Activated CD8-positive, alpha-beta memory T cell treated with anti-CD3 and anti-CD28 coated beads for 24 hours (primary cell): ENCODE data around the gene ABCB6.
A peak's percentile ranks its signal among the peaks of the same experiment; 100 is the strongest.

Experiments used
- DNase-seq: peaks from one replicate; pipeline ENCODE4 v3.0.0-alpha.2; 2020

The ABCB6 gene

GRCh38 chr2:219182331-219183150 lies 36.2 kb downstream of the ABCB6 start:
- DNase-seq, result no peak

DNA sequence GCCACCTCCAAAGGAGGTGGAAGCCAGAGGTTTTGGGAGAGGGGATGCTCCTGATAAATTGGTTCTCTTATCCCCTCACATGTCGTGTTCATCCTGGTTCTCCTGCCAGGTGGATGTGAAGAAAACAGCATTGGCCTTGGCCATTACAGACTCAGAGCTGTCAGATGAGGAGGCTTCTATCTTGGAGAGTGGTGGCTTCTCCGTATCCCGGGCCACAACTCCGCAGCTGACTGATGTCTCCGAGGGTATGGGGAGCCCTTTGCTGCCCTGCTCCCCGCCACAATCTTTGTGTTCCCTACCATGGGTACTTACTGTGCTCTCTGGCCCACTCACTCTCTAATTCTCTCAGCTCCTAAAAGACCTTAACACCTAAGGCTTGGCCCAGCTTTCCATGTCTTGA lies 37.2 kb downstream of the ABCB6 start:
- DNase-seq, result no peak

DNA sequence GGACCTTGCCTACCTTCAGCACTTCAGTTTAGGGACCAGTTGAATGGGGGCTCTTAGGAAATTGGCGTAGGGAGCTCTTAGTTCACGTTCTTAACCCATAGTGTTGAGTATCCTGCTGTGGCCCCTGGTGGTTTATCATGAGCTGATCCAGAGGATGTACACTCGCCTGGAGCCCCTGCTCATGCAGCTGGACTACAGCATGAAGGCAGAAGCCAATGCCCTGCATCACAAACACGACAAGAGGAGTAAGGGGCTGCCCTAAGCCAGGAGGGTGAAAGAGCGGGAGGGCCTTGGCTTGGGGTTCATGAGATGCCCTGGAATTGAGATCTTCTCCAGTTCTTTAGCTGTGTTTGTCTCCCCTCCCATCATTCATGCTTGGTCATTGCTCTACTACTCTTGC lies 37.8 kb downstream of the ABCB6 start:
- DNase-seq, result no peak

DNA sequence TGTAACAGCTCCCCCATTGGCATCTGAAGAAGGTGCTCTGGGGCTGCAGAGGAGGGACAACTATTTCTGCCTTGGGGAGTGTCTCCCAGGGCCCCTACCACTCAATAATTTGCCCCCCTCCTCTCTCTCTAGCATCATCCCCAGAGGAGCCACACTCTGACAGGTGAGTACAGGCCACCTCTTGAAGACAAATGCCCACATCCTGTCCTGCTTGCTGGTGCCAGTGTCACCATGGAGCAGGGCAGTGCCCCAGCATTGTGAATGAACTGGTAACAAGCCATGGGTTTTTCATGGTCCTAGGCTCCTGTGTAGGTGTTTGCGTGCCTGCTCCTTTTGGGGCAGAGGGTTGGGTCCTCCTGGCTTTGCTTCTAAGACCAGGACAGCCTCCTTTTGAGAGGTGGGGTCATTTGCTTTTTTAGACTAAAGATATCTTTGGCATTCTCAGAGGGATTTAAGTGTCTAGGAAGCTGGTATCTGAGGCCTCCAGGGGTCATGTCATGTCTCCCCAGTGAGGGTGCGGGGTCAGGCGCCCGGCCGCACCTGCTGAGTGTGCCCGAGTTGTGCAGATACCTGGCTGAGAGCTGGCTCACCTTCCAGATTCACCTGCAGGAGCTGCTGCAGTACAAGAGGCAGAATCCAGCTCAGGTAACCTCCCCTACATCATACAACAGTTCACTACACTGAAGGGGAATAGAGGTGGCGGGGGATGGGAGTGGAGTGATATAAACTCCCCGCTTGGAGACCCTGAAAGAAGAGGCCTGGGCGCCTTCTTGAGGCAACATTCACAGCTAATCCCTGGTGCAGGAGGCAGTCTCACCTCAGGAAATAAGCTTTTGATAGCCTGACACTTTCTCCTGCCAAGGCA lies 38.9 kb downstream of the ABCB6 start:
- DNase-seq, result no peak

DNA sequence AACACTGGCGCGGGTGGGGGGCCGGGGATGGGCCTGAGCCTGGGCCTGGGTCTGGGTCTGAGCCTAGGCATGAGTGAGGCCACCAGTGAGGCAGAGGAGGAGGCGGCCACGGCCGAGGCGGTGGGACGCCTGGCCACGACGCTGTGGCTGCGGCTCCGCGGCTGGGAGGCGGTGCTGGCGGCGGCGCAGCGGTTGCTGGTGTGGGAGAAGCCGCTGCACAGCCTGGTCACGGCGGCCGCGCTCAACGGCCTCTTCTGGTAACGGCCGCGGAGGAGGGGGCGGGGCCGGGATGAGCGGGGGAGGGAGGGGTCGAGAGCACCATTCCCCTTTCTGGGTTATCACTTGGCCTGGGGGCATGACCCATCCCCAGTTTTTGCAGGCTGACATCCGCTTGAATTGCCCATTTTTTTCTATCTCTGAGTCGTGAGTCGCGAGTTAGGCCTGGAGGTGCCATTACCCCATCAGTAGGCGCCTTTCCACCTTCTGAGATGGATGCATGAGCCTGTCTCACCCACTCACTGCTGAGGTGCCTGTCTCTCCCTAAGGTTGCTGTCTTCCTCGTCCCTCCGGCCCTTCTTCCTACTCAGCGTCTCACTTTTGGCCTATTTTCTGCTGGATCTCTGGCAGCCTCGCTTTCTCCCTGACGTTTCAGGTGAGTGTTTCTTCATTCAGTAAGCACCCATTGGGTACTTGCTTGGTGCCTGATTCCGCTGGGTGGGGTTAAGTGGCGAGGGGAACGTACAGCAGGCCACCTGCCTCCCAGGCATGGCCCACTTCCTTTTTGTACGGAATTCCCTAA lies 40.2 kb downstream of the ABCB6 start:
- no peak for DNase-seq

GRCh38 chr2:219177552-219178376 lies 41.0 kb downstream of the ABCB6 start, which contains the start of gene RETREG2:
TSS of gene RETREG2 (plus strand) at chr2:219178275. CDS start at chr2:219178353, 78 bp downstream.
- DNase-seq, result peak; percentile 94

DNA sequence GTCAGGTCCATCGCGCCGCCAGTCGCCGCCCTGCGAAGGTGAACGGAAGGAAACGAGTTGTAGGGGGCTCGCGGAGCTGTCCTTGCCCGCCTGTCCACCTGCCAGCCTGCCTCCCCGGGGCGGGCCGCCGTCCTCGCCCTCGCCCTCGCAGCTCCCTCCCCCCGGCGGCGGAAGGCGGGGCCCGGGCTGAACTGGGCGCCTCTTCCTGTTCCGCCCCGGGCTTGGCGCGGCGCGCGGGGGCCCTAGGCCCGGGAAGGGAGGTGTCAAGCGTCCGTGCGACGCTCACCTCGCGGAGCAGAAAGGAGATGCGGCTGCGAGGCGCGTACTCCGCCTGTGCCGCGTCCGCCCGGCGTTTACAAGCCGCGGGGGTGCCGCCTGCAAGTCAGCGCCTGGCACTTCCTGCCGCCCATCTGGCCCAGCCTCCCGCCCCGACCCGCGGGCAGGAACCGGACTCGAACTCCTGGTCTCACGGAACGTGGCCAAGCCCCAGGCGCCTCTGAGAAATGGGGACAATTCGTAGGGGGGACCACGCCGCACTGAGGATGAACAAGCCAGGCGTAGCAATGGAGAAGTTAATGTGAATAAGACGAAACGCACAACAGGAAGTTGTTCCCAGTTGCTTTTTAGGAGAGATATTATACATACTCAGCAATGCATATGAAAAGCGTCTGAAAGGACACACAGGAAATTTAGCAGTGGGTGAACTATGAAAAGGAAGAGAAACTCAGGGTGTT lies 41.8 kb downstream of the ABCB6 start, which contains the start of gene CNPPD1:
CNPPD1 (minus strand) TSS at position 108 of the 734 bp plus-strand sequence; CDS start at position 11, 97 bp downstream.
- DNase-seq, result peak; percentile 93

GRCh38 chr2:219175928-219176817 lies 42.6 kb downstream of the ABCB6 start:
- peak; percentile 74 for DNase-seq

GRCh38 chr2:219175486-219175885 lies 43.3 kb downstream of the ABCB6 start:
- no peak for DNase-seq

GRCh38 chr2:219174801-219175200 lies 44.0 kb downstream of the ABCB6 start:
- DNase-seq, result no peak

DNA sequence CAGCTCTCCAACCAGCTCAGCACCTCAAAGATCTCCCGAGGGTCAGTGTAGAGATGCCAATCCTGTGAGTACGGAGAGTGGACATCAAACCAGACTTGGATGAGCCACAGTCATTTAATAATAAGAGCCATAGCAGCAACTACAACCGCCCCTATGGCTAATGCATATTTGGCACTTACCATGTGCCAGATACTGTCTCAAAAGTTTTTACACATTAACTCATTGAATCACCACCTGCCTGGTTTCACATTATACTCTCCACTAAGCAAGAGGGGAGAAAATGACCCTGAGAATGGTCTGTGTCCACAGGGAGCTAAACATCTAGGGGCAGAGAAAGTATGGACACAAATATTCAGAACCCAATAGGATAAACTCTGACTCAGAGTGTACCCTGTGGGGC lies 44.6 kb downstream of the ABCB6 start:
- DNase-seq, result no peak

DNA sequence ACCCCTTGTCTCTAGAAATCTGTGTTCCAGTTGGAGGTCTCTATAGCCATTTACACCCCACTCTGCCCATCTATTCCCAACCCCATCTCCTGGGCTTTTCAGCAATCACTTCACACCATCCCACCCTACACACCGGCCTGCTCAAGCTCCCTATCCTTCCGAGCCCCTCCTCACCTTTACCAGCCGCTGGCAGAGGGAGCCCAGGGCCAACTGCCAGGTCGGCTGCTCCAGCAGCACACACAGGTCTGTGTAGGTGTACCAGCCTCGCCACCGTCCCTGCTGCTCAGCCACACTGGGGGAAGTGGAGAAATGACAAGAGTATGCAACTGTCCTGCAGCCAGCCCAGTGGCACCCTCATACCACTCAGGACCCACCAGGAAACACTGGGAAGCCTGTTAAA lies 45.6 kb downstream of the ABCB6 start:
- DNase-seq, result no peak

DNA sequence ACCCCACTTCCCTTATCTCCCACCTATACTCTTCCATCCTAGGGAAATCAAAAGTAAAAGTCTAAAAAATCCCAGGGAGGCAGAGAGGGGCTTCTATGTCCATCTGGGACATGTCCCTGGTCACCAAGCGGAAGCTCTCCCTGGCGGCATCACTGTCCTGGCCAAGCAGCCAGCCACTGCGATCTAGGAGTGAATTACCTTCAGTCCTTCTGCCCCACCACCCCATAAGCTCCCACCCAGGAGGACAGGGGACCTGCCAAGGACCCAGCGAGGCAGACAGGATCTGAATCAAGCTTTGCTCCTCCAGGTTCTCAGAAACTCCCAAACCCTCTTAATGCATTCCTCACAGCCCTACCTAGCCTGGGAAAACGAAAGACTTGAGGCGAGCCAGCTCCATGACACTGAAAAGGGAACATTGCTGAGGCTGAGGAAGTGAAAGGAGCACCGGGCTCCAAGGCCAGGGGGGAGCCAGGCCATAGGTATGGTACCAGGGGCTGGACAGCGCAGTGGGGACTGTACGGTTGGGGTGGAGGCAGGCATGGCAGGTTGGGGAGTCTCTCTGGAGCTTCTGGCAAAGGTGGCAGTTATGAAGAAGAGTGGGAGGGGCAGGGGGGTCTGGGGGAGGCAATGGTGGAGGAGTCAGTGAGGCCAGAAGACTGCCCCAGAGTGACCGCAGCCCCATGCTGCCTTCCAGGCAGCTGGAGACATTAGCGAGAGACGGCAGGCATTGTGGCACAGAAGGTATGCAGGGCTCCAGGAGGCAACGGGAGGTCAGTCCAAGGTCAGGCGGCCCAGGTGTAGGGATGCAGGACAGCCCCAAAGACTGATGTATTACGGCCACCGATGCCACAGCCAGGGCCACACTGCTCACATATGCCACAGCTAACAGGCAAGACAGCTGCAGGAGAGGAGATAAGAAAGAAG lies 46.3 kb downstream of the ABCB6 start:
- DNase-seq, result no peak

- no peak for DNase-seq
Observed at GRCh38 chr2:219171231-219171651, 47.5 kb downstream of the ABCB6 start.

DNA sequence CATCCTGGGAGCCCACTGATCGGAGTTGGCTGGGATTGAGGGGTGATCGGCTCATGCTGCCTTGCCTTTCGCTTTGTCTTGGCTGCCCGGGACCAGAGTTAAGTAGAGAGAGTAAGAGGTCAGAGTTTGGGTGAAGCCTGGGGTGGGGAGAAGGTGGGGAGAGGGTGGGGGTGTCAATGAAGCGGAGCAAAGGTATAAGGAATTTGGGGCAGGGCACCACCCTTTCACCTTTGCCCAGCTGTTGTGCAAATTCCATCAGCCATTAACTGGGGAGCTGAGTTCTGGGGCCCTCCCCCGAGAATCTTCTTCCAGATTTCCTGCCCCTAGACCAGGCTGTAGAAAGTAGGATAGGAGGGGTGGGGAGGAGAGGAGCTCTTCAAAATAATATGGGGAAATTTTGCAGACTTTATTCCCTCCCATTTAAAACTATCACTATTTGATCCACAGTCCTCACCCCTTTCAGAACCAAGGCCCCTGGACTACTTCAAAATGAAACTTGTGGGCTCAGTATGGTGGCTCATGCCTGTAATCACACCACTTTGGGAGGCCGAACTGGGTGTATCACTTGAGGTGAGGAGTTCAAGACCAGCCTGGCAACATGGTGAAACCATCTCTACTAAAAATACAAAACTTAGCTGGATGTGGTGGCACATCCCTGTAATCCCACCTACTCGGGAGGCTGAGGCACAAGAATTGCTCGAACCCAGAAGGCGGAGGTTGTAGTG lies 48.7 kb downstream of the ABCB6 start, which contains the start of gene SLC23A3:
SLC23A3 (minus strand) TSS at position 100 of the 725 bp plus-strand sequence; CDS start at position 55, 45 bp downstream.
- DNase-seq, result no peak

GRCh38 chr2:219168932-219169331 lies 49.8 kb downstream of the ABCB6 start:
- DNase-seq, result no peak

DNA sequence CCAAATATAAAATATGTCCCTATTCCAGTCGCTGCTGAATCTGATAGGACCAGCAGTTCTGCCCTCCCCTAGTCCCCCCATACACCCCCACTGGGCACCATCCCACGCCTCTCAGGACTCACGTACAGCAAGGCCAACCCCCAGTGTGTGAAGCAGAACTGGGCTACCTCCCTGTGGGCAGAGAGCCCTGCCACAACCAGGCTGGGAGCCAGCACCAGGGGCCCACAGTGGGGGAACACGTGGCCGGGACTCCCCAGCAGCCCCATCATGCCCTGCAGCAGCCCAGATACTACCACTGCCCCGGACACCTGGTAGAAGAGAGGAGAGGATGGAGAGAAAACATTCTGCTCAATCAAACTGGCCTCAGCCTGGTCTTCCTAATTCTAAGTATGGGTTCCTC lies 50.2 kb downstream of the ABCB6 start:
- no peak for DNase-seq

DNA sequence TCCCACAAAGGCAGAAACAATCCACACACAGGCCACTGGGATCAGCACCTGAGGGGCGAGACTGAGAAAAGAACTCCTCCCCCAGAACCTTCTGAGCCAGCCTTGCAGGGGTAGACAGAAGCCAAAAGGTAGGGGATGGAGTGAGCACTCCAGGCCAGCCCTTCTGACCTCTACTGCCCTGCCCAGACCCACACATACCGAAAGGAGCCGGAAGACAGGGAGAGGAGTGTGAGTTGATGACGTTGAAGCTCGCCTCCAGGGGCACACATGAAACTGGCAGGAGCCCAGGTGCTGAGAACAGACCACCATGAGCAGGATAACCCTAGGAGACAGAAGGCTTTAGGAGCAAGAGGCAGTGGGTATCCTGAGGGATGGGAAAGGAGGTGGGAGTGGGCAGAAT lies 50.8 kb downstream of the ABCB6 start:
- DNase-seq, result no peak
